ES-I3 (cell line): ENCODE measurements around the gene PLEKHG7.
"Not testable (repeated sequence)": the region's sequence is repeated elsewhere in the genome, so short reads cannot be mapped to it uniquely, and the experiment has no call there.

Experiments
- H3K36me3 ChIP-seq: 2 replicates; pipeline ENCODE4 v1.6.1; 2013; ENCODE audit warnings: mild to moderate bottlenecking, low read length, control low read depth, moderate library complexity; ENCODE audit not compliant: insufficient read depth
- H3K4me1 ChIP-seq: 2 replicates; pipeline ENCODE4 v1.6.1; 2013; ENCODE audit warnings: mild to moderate bottlenecking, control low read depth, low read length; ENCODE audit not compliant: insufficient read depth
- H3K9ac ChIP-seq: 2 replicates; pipeline ENCODE4 v1.6.1; 2013; ENCODE audit warnings: low read depth, mild to moderate bottlenecking, low read length, moderate library complexity
- H3K9me3 ChIP-seq: 2 replicates; pipeline ENCODE4 v1.6.1; 2013; ENCODE audit warnings: mild to moderate bottlenecking, low read length, moderate library complexity; ENCODE audit not compliant: control insufficient read depth, insufficient read depth

PLEKHG7 gene, protein sequence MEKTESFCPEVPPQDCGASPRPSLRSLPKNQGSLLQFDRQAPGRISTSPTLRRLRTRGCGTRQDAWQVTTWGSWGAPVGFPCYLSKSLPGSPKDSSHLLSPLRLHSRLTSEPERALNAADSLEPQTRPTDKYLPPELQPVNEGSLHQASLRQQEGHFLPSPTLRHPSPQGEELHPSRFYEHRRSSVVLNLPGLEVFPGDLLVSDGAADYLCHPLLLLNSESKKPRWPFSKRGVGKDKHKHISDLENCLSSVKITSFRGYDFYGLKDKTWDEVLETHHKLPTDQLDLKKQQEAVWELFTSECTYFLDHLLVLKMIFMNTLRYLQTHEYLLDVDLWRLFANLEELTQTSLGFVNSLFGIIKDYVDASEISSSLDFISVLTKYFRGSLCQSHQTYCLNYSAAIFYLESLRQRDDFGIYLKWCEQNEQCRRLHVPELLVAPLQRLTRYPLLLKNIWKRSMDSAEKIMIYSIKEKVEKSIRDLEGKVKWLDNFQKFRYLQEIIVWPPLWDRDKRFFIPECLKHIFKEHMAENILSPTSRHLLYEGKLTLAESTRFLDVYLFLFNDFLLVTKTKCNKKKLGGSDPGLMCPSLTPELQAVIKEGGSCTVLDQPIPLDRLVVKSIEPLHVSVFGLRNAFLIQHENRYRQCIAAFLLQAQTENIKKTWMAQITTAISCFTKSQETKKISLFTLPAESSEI

DNA sequence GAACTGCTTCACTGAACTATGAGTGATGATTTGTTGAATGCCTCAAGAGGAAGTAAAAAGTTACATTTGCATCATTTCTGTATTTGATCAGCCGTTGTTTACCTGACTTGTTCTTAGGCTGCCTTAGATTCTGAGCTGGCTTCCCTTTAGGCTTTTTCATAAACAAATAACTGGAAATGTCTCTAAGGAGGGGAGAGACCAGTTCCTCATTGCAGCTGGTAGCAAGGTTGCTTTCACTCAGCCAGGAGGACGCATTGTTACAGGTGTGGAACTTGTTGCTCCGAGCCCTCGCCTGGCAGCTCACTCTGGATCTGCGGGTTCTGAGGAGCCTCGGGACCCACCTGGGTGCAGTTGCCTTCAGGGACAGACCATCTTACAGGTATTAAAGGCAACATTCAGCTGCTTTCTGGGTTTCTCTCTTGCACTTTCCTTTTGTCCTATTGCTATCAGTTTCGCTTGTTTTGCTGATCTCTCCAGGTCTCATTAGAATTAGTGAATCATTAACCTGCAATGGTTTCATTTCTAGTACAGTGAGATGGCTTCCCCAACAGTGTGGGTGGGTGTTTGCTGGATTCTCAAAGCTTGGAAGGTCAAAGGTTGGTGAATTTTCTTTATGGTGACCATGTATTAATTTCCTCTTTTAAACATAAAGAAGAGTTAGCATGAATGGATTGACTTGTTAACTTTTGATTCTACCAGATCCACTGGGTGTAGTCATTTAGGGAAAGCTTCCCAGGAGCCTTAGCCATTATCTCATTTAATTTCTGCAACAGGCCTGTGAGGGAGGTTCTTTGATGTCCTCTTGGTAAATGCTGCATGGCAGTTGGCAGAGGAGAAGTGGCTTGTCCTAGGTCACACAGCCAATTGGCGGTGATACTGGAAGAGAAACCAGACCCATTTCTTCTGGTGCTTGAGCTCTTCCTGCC is at the start of gene PLEKHG7:
TSS of gene PLEKHG7 (plus strand) at position 236 of the 926 bp plus-strand sequence. CDS start 3,643 bp downstream, outside the sequence.
- H3K9me3 ChIP-seq, result no peaks in the 10 kb centered on the region; the same call in 1 of the 2 replicates
- no peak within 1 kb of the TSS for H3K9ac ChIP-seq
- no peaks in the 10 kb centered on the region for H3K36me3 ChIP-seq
- H3K4me1 ChIP-seq, result peaks cover 9% of the 10 kb centered on the region; the same call in 1 of the 2 replicates

DNA sequence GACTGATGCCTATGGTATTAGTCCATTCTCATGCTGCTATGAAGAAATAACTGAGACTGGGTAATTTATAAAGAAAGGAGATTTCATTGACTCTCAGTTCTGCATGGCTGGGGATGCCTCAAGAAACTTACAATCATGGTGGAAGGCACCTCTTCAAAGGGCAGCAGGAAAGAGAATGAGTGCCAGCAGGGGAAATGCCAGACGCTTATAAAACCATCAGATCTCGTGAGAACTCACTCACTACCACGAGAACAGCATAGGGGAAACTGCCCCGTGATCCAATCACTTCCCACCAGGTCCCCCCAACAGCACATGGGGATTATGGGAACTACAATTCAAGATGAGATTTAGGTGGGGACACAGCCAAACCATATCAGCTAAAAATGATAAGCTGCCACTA is 48.5 kb upstream of the PLEKHG7 start:
- H3K9ac ChIP-seq, H3K4me1 ChIP-seq, H3K36me3 ChIP-seq, H3K9me3 ChIP-seq: not testable (repeated sequence)

DNA sequence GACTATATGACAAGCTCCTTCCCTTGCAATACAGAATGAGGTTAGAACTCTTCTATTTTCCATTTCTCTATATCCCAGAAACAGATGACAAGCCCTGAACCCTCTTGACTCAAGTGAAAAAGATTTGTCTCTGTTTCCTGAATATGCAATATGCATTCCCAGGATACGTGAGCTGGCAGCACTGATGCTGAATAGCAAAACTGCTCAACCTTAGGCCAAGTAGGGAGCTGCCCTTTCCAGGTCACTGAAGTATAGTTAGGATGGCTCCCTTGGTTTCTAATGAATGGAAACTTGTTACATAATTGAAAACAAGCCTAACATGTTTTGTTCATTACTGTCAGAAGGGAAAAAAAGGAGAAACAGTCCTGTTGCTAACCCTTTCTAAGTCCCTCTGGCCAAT is 47.9 kb upstream of the PLEKHG7 start:
- H3K4me1 ChIP-seq, result no peaks in the 10 kb centered on the region
- H3K36me3 ChIP-seq, result no peaks in the 10 kb centered on the region
- H3K9me3 ChIP-seq, result no peaks in the 10 kb centered on the region
- H3K9ac ChIP-seq, result no peak overlapping the region

DNA sequence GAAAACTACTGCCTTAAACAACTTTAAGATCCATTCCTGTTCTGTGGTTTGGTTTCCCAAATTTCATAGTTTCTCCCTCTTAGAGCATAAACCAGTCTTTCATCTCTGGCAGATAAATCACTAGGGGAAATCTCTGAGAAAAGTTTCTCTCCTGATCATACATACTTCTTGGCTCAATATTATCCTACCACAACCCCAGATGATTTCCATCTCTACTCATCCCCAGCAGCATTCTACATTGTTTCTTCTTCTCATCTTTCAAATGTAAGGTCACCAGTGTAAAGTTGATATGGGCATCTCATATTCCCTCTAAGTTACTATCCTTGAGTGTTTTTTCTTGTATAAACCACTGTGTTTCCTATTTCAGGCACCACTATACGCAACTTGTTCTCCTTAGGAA is 45.9 kb upstream of the PLEKHG7 start:
- H3K4me1 ChIP-seq, result no peaks in the 10 kb centered on the region
- H3K9me3 ChIP-seq, result no peaks in the 10 kb centered on the region
- H3K9ac ChIP-seq, result no peak overlapping the region
- H3K36me3 ChIP-seq, result no peaks in the 10 kb centered on the region

DNA sequence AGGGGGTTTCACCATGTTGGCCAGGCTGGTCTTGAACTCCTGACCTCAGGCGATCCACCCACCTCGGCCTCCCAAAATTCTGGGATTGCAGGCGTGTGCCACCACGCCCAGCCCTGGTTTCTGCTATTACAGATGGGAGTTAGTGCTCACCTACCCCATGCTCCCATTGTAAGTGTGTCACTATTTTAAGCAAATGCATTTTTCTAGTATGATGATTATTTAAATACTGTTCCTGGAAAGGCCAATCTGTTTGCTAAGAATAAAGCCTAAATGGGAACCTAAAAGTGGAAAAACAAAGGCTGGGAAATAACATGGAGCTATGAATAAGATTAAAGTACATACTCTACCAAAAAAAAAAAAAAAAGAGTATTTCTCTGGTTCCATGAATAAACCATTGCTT is 45.0 kb upstream of the PLEKHG7 start:
- no peak overlapping the region for H3K9ac ChIP-seq
- no peaks in the 10 kb centered on the region for H3K36me3 ChIP-seq
- H3K4me1 ChIP-seq, result no peaks in the 10 kb centered on the region
- no peaks in the 10 kb centered on the region for H3K9me3 ChIP-seq

DNA sequence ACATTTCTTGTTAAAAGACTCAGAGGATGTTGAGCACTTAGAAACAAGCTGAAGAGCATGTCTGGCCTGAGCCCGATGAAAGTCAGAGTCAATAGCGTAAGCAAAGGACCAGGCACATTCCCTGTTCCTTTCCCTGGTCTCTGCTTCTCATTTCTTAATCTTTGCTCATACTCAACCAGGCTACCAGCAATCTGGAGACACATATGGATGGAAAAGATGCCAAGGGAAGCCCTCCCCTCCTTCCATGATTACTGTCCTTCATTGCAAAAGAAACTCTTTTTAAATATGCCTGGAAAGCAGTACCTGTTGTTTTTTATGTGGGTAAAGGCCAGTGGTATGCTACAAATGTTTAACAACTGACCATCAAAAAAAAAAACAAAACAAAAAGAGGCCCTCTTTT is 44.2 kb upstream of the PLEKHG7 start:
- Histone ChIP-seq H3K36me3 (no peaks in the 10 kb centered on the region), H3K4me1 (no peaks in the 10 kb centered on the region), H3K9ac (no peak overlapping the region), H3K9me3 (no peaks in the 10 kb centered on the region)

DNA sequence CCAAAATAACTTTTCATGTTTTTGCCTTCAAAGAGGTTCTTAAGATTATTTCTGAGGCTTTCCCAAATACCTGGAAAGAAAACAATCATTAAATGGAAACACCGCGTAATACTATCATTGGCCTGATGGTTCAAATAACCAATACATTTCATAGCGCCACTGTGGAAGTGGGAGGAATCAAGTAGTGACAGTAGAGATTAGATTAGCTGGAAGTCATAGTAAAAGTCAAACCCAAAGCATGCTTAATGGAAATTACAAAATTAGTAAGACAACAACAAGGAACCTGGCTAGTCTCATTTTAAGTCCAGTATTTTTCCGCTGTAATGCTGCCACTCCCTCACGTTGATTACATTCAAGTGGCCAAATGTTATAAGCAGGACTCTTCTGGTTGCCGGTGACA is 41.5 kb upstream of the PLEKHG7 start:
- H3K4me1 ChIP-seq, result no peaks in the 10 kb centered on the region
- H3K36me3 ChIP-seq, result no peaks in the 10 kb centered on the region
- no peaks in the 10 kb centered on the region for H3K9me3 ChIP-seq
- H3K9ac ChIP-seq, result no peak overlapping the region

DNA sequence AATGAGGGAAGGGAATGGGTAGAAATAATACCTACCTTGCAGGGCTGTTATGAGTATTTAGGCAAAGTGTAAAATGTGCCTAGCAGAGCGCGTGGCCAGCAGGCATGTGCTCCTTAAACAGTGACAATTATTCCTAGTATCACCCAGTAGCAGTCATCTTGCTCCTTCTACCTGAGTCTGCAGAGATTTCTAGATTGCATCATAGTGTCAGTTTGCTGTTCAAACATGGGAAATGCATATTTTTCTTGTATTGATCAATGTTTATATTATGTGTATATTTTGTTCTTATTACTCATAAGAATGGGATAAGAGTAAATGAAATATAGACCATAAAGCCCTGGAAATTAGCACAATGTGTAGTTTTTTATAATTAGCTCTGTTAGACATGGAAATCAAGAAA is 37.3 kb upstream of the PLEKHG7 start:
- Histone ChIP-seq H3K9me3 (no peaks in the 10 kb centered on the region), H3K9ac (no peak overlapping the region), H3K36me3 (no peaks in the 10 kb centered on the region), H3K4me1 (no peaks in the 10 kb centered on the region)

DNA sequence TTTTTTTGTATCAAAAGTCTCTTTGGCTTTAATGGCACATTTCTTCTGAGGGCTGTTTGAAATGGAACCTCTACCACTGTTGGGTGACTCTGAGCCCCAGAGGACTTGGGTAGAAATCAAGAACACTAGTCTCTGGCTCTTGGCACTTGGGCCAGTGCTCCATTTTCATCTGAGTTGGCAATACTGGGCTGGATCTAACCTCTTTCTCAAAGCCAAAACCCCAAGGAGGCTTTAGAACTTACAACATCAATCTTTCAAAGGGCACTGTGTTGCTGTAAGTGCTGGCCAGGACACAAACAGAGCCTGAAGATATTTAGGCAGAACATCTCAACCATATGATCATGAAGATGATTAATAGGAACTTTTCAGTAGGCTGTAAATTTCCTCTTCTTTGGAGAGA is 34.0 kb upstream of the PLEKHG7 start:
- Histone ChIP-seq H3K9me3 (no peaks in the 10 kb centered on the region), H3K4me1 (no peaks in the 10 kb centered on the region), H3K36me3 (no peaks in the 10 kb centered on the region), H3K9ac (no peak overlapping the region)

DNA sequence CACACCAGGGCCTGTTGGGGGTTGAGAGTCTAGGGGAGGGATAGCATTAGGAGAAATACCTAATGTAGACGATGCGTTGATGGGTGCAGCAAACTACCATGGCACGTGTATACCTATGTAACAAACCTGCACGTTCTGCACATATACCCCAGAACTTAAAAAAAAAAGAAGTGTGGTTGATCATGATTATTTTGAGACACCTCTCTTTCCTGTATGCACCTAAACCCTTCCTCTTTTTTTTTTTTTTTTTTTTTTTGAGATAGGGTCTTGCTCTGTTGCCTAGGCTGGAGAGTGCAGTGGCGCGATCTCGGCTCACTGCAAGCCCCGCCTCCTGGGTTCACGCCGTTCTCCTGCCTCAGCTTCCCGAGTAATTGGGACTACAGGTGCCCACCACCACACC is 31.3 kb upstream of the PLEKHG7 start:
- H3K9me3 ChIP-seq, H3K4me1 ChIP-seq, H3K36me3 ChIP-seq: not testable (repeated sequence)

DNA sequence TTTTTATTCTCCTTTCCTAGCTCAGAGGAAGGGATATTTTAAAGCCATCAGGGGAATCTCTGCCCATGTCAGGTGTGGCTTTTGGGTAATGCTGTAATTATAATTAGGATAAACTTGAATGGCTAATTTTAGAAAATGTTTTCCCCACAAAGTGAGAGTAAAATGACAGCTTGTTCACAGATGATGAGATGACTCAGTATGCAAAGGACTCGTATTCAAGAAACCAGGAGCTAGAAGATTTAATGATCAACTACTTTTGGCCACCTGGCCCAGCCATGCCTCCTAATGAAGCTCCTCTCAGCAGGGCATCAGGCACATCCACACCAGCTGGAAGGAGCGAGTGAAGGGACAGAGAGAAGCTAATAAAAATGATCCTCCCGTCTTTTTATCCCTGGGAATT is 29.0 kb upstream of the PLEKHG7 start:
- Histone ChIP-seq H3K36me3 (no peaks in the 10 kb centered on the region), H3K9me3 (no peaks in the 10 kb centered on the region), H3K9ac (no peak overlapping the region), H3K4me1 (no peaks in the 10 kb centered on the region)

More for the DNA sequence above, 31.3 kb upstream of the PLEKHG7 start:
- H3K9ac ChIP-seq, result not testable (repeated sequence)

DNA sequence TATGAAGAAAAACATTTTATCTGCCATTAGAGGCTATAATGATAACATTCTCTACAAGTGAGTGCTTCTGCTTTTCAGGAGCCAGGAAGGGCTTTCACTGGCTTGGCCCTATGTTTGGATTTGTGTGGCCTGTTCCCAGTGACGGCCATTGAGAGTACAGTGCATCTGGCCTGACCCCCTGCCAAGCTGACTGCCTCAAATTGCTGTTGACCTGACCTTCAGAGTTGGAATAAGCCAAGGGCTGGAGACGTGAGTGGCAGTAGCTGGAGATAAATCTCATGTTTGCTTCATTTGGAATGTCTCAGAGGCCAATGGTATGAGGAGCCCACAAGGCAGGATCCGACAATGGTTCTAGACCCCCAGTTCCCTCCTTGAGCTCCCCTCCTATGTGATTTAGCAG is 28.3 kb upstream of the PLEKHG7 start:
- no peaks in the 10 kb centered on the region for H3K9me3 ChIP-seq
- no peaks in the 10 kb centered on the region for H3K4me1 ChIP-seq
- no peak overlapping the region for H3K9ac ChIP-seq
- no peaks in the 10 kb centered on the region for H3K36me3 ChIP-seq

DNA sequence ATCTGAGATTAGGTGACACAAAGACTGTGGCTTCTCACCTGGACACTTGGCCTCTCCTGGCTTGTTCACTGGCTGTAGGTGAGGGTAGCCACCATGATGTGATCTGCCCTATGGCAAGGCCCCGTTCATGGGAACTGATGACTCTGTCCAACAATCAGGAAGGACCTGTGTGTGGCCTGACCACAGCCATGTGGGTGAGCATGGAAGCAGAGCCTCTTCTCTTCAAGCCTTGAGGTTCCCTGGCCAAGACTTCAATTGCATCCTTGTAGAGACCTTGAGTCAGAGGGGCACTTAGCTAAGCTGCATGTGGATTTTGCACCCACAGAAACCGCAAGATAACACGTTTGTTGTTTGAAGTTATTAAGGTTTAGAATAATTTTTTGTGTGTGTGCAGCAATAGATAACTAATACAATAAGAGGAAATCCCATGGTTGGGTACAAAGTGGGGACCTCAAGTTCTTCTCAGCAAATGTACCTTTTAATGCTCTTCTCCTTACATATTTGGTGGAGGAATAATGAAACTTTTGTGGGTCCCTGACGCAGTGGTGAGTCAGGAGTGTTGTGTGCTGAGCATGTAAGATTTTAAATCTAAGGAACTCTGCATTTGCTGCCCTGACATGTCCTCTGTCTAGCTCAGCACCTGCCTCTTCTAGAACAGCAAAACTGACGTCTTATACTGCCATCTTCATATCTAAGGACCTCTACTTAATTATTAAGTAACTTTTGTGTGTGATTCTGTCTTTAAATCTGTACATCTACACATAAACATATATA is 27.5 kb upstream of the PLEKHG7 start:
- H3K36me3 ChIP-seq, result no peaks in the 10 kb centered on the region
- H3K9me3 ChIP-seq, result no peaks in the 10 kb centered on the region
- H3K9ac ChIP-seq, result no peak overlapping the region
- H3K4me1 ChIP-seq, result no peaks in the 10 kb centered on the region

DNA sequence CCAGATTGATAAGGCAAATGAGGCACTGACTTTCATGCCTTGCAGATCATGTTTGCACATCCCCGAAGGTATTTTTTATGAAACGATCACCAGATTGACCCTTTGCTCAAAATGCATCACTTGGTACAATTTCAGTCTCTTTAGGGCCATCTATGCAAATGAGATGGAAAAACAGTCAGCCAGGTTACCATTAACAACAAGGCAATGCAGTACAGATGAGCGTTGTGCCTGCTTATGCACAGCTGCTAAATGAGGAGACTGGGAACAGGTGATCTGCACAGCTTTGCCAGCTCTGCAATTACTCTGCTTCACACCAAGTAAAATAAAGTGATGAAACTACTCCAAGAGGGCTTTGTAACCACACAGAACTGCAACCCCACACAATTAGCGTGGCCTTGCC is 26.1 kb upstream of the PLEKHG7 start:
- H3K9ac ChIP-seq, result no peak overlapping the region
- no peaks in the 10 kb centered on the region for H3K9me3 ChIP-seq
- no peaks in the 10 kb centered on the region for H3K36me3 ChIP-seq
- no peaks in the 10 kb centered on the region for H3K4me1 ChIP-seq
